Thyroid gland (tissue), 4 donors: ENCODE measurements around the gene SPPL2C.

ENCODE experiments used
- CTCF ChIP-seq, 6 experiments: fragments of 200-600 bp in 3 of 6; fragments of 450-650 bp in 3 of 6; sonication (generic) in 3 of 6; IDR thresholded peaks; one replicate each; pipeline ENCODE4 v1.5.1; 2016 to 2019; ENCODE audit warnings: antibody characterized with exemption in 6 of 6, mild to moderate bottlenecking in 2 of 6, inconsistent platforms in 1 of 6, moderate library complexity in 1 of 6
- POLR2A ChIP-seq, 2 donors: fragments of 450-650 bp; IDR thresholded peaks; one replicate each; pipeline ENCODE4 v1.6.1; 2017; ENCODE audit warnings: antibody characterized with exemption in 2 of 2, mild to moderate bottlenecking in 2 of 2, moderate library complexity in 1 of 2

GRCh38 chr17:45801421-45801820 lies 43.3 kb upstream of the SPPL2C start:
- TF ChIP-seq CTCF (IDR thresholded peaks at IDR 0.05): no peak
- TF ChIP-seq POLR2A (IDR thresholded peaks at IDR 0.05): no peak
